Measurements from ENCODE around the gene ABHD17C.
"Not testable (repeated sequence)": the region's sequence is repeated elsewhere in the genome, so short reads cannot be mapped to it uniquely, and the experiment has no call there.

ABHD17C gene

DNA sequence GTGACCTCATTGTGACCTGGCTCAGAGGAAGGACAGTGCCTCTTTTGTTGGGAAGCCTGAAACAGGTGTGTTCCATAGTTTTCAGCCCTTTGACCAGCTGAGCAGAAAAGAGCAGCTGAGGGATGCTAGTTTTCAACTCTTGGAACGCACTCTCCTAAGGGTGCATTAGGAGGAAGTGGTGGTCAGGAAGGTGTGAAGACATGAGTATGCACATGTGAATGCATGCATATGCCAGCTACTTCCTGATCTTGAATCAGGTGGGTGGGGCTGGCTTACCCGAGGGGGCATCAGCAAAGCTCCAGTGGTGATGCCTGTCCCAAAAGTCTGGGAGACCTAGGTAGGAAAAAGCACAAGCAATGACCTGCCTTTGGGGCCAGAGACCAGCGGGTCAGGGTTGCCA is 60.8 kb downstream of the ABHD17C start:
- Histone ChIP-seq H3K4me3 (ENCODE audit: low read depth in 1 of 2, low read length in 2 of 2) (no peak overlapping the region), H3K36me3 (ENCODE audit: control insufficient read depth in 1 of 2, insufficient read depth in 2 of 2, low read length in 2 of 2) (peaks cover 8 to 20% of the 10 kb centered on the region in 2 donors), H3K4me1 (ENCODE audit: control insufficient read depth in 1 of 2, insufficient read depth in 2 of 2, low read length in 2 of 2) (no peaks in the 10 kb centered on the region), H3K9me3 (ENCODE audit: control insufficient read depth in 1 of 2, low read length in 2 of 2) (no peaks in the 10 kb centered on the region), H3K27me3 (ENCODE audit: control insufficient read depth in 1 of 2, insufficient read depth in 2 of 2, low read length in 2 of 2) (no peaks in the 10 kb centered on the region), H3K27ac (ENCODE audit: low read depth, low read length) (no peak overlapping the region), H3K9ac (ENCODE audit: low read depth in 1 of 2, low read length in 2 of 2) (no peak overlapping the region)

DNA sequence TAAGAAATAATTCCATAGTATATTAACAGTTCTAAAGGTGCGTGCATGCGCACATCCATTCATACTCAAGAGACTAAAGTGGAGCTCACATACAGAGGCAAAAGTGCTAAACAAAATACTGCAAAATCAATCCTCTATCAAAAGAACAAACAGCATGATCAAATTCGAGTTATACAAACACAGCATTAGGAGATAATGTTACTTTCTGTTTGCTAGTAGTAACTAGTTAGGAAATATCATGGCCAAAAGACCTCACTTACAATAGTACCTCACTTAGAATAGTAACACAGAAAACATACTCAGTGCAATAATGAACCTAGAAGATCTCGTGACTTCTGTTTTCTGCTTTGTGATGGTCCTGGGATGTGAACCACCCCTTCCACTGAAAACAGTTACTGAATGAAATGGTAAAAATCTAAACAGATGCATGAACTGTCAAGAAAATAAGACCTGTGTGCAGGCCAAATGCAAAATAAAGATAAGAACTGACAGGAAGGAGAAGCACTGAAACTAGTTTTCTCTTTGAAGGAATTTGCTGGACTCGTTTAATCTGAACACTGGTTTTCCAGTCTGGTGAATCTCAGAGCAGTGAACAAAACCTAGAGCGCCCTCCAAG is 63.1 kb downstream of the ABHD17C start:
- no peaks in the 10 kb centered on the region for H3K4me1 ChIP-seq (ENCODE audit: control insufficient read depth in 1 of 2, insufficient read depth in 2 of 2, low read length in 2 of 2)
- H3K4me3 ChIP-seq (ENCODE audit: low read depth in 1 of 2, low read length in 2 of 2), result no peak overlapping the region
- H3K36me3 ChIP-seq (ENCODE audit: control insufficient read depth in 1 of 2, insufficient read depth in 2 of 2, low read length in 2 of 2), result peaks cover 8 to 16% of the 10 kb centered on the region in 2 donors
- no peaks in the 10 kb centered on the region for H3K9me3 ChIP-seq (ENCODE audit: control insufficient read depth in 1 of 2, low read length in 2 of 2)
- no peak overlapping the region for H3K9ac ChIP-seq (ENCODE audit: low read depth in 1 of 2, low read length in 2 of 2)
- no peaks in the 10 kb centered on the region for H3K27me3 ChIP-seq (ENCODE audit: control insufficient read depth in 1 of 2, insufficient read depth in 2 of 2, low read length in 2 of 2)
- H3K27ac ChIP-seq (ENCODE audit: low read depth, low read length), result no peak overlapping the region

DNA sequence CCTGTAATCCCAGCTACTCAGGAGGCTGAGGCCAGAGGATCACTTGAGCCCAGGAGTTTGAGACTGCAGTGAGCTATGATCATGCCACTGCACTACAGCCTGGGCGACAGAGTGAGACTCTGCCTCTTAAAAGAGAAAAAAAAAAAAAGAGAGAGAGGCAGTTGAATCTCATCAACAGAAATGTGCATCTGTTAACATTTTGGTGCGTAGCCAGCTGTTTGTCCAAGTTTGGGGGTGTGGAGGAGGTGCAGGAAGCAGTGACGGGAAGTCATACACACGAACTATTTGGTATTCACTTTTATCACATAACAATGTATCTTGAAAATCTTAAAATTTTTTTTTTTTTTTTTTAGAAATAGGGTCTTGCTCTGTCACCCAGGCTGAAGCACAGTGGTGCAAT is 65.8 kb downstream of the ABHD17C start:
- H3K9me3 ChIP-seq (ENCODE audit: control insufficient read depth in 1 of 2, low read length in 2 of 2), result no peaks in the 10 kb centered on the region
- no peak overlapping the region for H3K27ac ChIP-seq (ENCODE audit: low read depth, low read length)
- no peaks in the 10 kb centered on the region for H3K4me1 ChIP-seq (ENCODE audit: control insufficient read depth in 1 of 2, insufficient read depth in 2 of 2, low read length in 2 of 2)
- no peak overlapping the region for H3K4me3 ChIP-seq (ENCODE audit: low read depth in 1 of 2, low read length in 2 of 2)
- no peak overlapping the region for H3K9ac ChIP-seq (ENCODE audit: low read depth in 1 of 2, low read length in 2 of 2)
- H3K36me3 ChIP-seq (ENCODE audit: control insufficient read depth in 1 of 2, insufficient read depth in 2 of 2, low read length in 2 of 2), result peaks cover 0 to 2% of the 10 kb centered on the region in 2 donors
- H3K27me3 ChIP-seq (ENCODE audit: control insufficient read depth in 1 of 2, insufficient read depth in 2 of 2, low read length in 2 of 2), result no peaks in the 10 kb centered on the region

DNA sequence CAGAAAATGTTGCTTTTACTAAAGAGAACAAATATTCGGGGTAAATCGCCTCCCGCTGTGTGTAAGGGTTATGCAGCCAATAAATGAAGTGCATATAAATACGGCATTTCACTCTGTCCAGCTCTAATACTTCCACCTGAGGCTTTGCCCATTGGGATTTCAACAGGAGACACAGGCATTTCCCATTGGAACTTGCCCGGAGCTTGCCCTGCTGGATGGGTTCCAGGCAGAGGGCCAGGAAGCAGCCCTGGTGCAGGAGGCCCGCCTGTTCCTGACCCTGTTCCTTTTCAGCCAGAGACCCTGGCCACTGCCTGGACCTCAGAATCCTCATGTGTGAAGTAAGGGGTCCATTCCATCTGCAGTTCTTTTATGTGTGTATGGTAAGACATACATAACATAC is 66.6 kb downstream of the ABHD17C start:
- H3K36me3 ChIP-seq (ENCODE audit: control insufficient read depth in 1 of 2, insufficient read depth in 2 of 2, low read length in 2 of 2), result no peaks in the 10 kb centered on the region
- H3K27me3 ChIP-seq (ENCODE audit: control insufficient read depth in 1 of 2, insufficient read depth in 2 of 2, low read length in 2 of 2), result no peaks in the 10 kb centered on the region
- no peak overlapping the region for H3K27ac ChIP-seq (ENCODE audit: low read depth, low read length)
- no peaks in the 10 kb centered on the region for H3K9me3 ChIP-seq (ENCODE audit: control insufficient read depth in 1 of 2, low read length in 2 of 2)
- no peaks in the 10 kb centered on the region for H3K4me1 ChIP-seq (ENCODE audit: control insufficient read depth in 1 of 2, insufficient read depth in 2 of 2, low read length in 2 of 2)
- no peak overlapping the region for H3K9ac ChIP-seq (ENCODE audit: low read depth in 1 of 2, low read length in 2 of 2)
- no peak overlapping the region for H3K4me3 ChIP-seq (ENCODE audit: low read depth in 1 of 2, low read length in 2 of 2)

DNA sequence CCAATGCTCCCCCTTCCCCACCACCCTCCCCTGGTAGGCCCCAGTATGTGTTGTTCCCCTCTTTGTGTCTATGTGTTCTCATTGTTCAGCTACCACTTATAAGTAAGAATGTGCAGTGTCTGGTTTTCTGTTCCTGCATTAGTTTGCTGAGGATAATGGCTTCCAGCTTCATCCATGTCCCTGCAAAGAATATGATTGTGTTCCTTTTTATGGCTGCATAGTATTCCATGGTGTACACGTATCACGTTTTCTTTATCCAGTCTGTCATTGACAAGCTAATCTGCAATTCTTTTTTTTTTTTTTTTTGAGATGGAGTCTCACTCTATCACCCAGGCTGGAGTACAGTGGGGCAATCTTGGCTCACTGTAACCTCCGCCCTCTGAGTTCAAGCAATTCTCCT is 68.1 kb downstream of the ABHD17C start:
- H3K27me3 ChIP-seq (ENCODE audit: control insufficient read depth in 1 of 2, insufficient read depth in 2 of 2, low read length in 2 of 2); H3K4me3 ChIP-seq (ENCODE audit: low read depth in 1 of 2, low read length in 2 of 2); H3K9ac ChIP-seq (ENCODE audit: low read depth in 1 of 2, low read length in 2 of 2); H3K27ac ChIP-seq (ENCODE audit: low read depth, low read length); H3K9me3 ChIP-seq (ENCODE audit: control insufficient read depth in 1 of 2, low read length in 2 of 2); H3K36me3 ChIP-seq (ENCODE audit: control insufficient read depth in 1 of 2, insufficient read depth in 2 of 2, low read length in 2 of 2); H3K4me1 ChIP-seq (ENCODE audit: control insufficient read depth in 1 of 2, insufficient read depth in 2 of 2, low read length in 2 of 2): not testable (repeated sequence)

DNA sequence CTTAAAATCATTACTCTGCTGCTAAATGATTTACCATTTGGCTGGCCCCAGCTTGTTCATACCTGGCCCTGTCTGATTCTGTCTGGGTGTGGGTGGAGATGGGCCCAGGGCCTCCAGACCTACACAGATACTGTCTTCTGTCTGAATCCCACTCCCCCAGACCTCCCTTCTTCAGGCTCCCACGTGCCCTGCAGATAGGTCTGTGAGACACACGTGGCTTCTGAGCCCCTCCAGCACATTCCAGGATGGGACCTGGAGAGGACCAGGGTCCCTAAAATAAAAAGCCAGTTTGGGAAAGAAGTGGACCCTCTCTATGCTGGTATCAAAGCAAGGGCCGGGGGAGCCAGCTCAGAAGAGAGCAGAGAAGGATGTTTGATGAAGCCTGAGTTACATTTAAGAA is 69.4 kb downstream of the ABHD17C start:
- Histone ChIP-seq H3K9ac (ENCODE audit: low read depth in 1 of 2, low read length in 2 of 2) (no peak overlapping the region), H3K27me3 (ENCODE audit: control insufficient read depth in 1 of 2, insufficient read depth in 2 of 2, low read length in 2 of 2) (no peaks in the 10 kb centered on the region), H3K27ac (ENCODE audit: low read depth, low read length) (no peak overlapping the region), H3K4me3 (ENCODE audit: low read depth in 1 of 2, low read length in 2 of 2) (no peak overlapping the region), H3K36me3 (ENCODE audit: control insufficient read depth in 1 of 2, insufficient read depth in 2 of 2, low read length in 2 of 2) (no peaks in the 10 kb centered on the region), H3K9me3 (ENCODE audit: control insufficient read depth in 1 of 2, low read length in 2 of 2) (no peaks in the 10 kb centered on the region), H3K4me1 (ENCODE audit: control insufficient read depth in 1 of 2, insufficient read depth in 2 of 2, low read length in 2 of 2) (no peaks in the 10 kb centered on the region)

DNA sequence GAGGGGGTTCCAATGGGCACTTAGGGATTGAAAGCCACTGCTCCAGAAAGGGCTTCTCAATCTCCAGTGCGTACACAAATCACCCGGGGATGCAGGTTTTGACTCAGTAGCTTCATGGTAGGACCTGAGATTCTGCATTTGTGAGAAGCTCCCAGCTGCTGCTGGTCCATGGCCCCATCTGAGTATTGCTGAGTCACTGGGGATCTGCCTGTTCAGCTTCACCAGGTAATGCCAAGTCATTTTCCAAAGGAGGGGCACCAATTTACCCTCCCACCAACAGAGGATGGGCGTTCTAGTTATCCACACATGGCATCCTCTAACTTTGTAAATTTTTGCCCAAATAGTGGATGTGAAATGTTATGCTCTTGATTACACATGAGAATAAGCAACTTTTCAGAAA is 71.2 kb downstream of the ABHD17C start:
- no peaks in the 10 kb centered on the region for H3K9me3 ChIP-seq (ENCODE audit: control insufficient read depth in 1 of 2, low read length in 2 of 2)
- no peak overlapping the region for H3K9ac ChIP-seq (ENCODE audit: low read depth in 1 of 2, low read length in 2 of 2)
- no peak overlapping the region for H3K27ac ChIP-seq (ENCODE audit: low read depth, low read length)
- H3K36me3 ChIP-seq (ENCODE audit: control insufficient read depth in 1 of 2, insufficient read depth in 2 of 2, low read length in 2 of 2), result no peaks in the 10 kb centered on the region
- H3K4me1 ChIP-seq (ENCODE audit: control insufficient read depth in 1 of 2, insufficient read depth in 2 of 2, low read length in 2 of 2), result no peaks in the 10 kb centered on the region
- no peak overlapping the region for H3K4me3 ChIP-seq (ENCODE audit: low read depth in 1 of 2, low read length in 2 of 2)
- no peaks in the 10 kb centered on the region for H3K27me3 ChIP-seq (ENCODE audit: control insufficient read depth in 1 of 2, insufficient read depth in 2 of 2, low read length in 2 of 2)

DNA sequence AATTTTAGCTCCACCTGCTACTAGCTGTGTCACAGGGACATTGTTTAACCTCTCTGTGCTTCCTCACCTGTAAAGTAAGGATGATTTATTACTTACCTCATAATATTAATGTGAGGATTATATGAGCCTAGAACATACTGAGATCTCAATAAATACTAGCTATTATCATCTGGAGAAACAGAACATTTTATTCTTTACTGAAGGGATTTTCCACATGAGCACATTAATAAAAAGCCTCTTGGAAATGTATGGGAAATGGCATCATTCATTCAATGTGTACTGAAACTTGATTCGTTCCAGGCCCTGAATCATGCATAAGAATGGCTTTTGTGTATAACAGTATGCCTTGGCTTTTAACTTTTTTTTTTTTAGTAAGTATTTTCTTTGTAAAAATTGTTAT is 73.0 kb downstream of the ABHD17C start:
- Histone ChIP-seq H3K4me3 (ENCODE audit: low read depth in 1 of 2, low read length in 2 of 2) (no peak overlapping the region), H3K36me3 (ENCODE audit: control insufficient read depth in 1 of 2, insufficient read depth in 2 of 2, low read length in 2 of 2) (no peaks in the 10 kb centered on the region), H3K9ac (ENCODE audit: low read depth in 1 of 2, low read length in 2 of 2) (no peak overlapping the region), H3K27me3 (ENCODE audit: control insufficient read depth in 1 of 2, insufficient read depth in 2 of 2, low read length in 2 of 2) (no peaks in the 10 kb centered on the region), H3K4me1 (ENCODE audit: control insufficient read depth in 1 of 2, insufficient read depth in 2 of 2, low read length in 2 of 2) (no peaks in the 10 kb centered on the region), H3K27ac (ENCODE audit: low read depth, low read length) (no peak overlapping the region), H3K9me3 (ENCODE audit: control insufficient read depth in 1 of 2, low read length in 2 of 2) (no peaks in the 10 kb centered on the region)

DNA sequence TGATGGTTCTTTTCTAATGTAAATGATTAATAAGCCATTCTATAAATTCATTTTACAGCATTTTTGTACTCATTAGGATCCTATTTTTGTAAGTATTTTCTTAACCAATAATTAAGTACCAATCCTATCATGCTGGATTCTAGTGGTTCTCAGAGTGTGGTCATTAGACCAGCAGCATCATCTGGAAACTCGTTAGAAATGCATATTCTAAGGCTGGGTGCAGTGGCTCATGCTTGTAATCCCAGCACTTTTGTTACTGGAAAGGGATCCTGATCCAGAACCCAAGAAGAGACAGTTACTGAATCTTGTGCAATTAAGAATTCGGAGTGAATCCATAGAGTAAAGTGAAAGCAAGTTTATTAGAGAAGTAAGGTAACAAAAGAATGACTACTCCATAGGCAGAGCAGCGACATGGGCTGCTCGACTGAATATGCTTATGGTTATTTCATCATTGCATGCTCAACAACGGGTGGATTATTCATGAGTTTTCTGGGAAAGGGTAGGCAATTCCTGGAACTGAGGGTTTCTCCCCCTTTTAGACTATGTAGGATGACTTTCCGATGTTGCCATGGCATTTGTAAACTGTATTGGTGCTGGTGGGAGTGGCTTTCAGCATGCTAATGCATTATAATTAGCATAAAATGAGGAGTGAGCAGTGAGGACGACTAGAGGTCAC is 74.2 kb downstream of the ABHD17C start:
- Histone ChIP-seq H3K9me3 (ENCODE audit: control insufficient read depth in 1 of 2, low read length in 2 of 2) (no peaks in the 10 kb centered on the region), H3K4me1 (ENCODE audit: control insufficient read depth in 1 of 2, insufficient read depth in 2 of 2, low read length in 2 of 2) (no peaks in the 10 kb centered on the region), H3K36me3 (ENCODE audit: control insufficient read depth in 1 of 2, insufficient read depth in 2 of 2, low read length in 2 of 2) (no peaks in the 10 kb centered on the region), H3K4me3 (ENCODE audit: low read depth in 1 of 2, low read length in 2 of 2) (no peak overlapping the region), H3K9ac (ENCODE audit: low read depth in 1 of 2, low read length in 2 of 2) (no peak overlapping the region), H3K27ac (ENCODE audit: low read depth, low read length) (no peak overlapping the region), H3K27me3 (ENCODE audit: control insufficient read depth in 1 of 2, insufficient read depth in 2 of 2, low read length in 2 of 2) (no peaks in the 10 kb centered on the region)

DNA sequence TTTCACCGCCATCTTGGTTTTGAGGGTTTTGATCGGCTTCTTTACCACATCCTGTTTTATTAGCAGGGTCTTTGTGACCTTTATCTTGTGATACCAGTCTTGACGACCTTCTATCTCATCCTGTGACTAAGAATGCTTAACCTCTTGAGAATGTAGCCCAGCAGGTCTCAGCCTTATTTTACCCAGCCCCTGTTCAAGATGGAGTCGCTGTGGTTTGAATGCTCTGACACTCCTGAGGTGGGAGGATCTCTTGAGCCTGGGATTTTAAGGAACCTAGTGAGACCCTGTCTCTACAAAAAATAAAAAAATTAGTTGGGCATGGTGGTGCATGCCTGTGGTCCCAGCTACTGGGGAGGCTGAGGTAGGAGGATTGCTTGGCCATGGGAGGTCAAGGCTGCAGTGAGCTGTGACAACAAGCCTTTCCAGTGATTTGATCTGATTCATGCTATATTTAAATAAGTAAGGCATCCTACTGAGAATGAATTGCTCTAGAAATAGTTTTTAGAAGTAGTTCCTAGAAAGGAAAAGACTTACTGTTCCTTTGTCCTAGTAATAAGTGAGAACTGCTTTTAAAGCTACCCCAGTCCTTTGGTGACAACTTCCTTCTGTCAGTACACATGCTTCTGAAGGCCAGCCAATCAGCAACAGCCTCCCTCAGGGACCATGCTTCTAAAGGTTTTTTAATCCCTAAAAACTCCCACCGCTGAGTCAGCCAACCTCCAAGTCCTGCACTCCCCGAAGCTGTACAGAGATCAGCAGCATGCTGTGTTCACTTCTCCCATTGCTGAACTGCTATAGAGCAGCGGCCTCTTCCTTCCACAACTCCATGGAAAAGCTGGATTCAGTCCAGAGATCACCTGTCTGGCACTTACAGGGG is 75.0 kb downstream of the ABHD17C start:
- H3K27ac ChIP-seq (ENCODE audit: low read depth, low read length), result no peak overlapping the region
- no peak overlapping the region for H3K4me3 ChIP-seq (ENCODE audit: low read depth in 1 of 2, low read length in 2 of 2)
- H3K36me3 ChIP-seq (ENCODE audit: control insufficient read depth in 1 of 2, insufficient read depth in 2 of 2, low read length in 2 of 2), result no peaks in the 10 kb centered on the region
- no peaks in the 10 kb centered on the region for H3K4me1 ChIP-seq (ENCODE audit: control insufficient read depth in 1 of 2, insufficient read depth in 2 of 2, low read length in 2 of 2)
- no peak overlapping the region for H3K9ac ChIP-seq (ENCODE audit: low read depth in 1 of 2, low read length in 2 of 2)
- no peaks in the 10 kb centered on the region for H3K9me3 ChIP-seq (ENCODE audit: control insufficient read depth in 1 of 2, low read length in 2 of 2)
- no peaks in the 10 kb centered on the region for H3K27me3 ChIP-seq (ENCODE audit: control insufficient read depth in 1 of 2, insufficient read depth in 2 of 2, low read length in 2 of 2)
